Ammon's horn (tissue), 1 donor: ENCODE data around the gene PRR3.

Experiments used
- DNase-seq: peaks from one replicate; pipeline ENCODE4 v3.0.0-alpha.2; 2016; ENCODE audit warnings: low spot score

Gene PRR3

GRCh38 chr6:30537931-30538330 is 19.2 kb upstream of the PRR3 start:
- DNase-seq: no peak

- DNase-seq: peak; percentile 94
Measured at GRCh38 chr6:30541515-30542403, 15.3 kb upstream of the PRR3 start.

- DNase-seq: no peak
Measured at GRCh38 chr6:30542404-30542725, 14.7 kb upstream of the PRR3 start.

- no peak for DNase-seq
Measured at GRCh38 chr6:30542915-30543314, 14.2 kb upstream of the PRR3 start.

- DNase-seq: no peak
Measured at GRCh38 chr6:30543821-30544220, 13.3 kb upstream of the PRR3 start.

GRCh38 chr6:30544666-30545272 is 12.3 kb upstream of the PRR3 start:
- DNase-seq: peak; percentile 64

GRCh38 chr6:30547454-30547853 is 9.6 kb upstream of the PRR3 start:
- no peak for DNase-seq

GRCh38 chr6:30548375-30548774 is 8.7 kb upstream of the PRR3 start:
- no peak for DNase-seq

GRCh38 chr6:30554404-30554803 is 2.7 kb upstream of the PRR3 start:
- DNase-seq: no peak

GRCh38 chr6:30554962-30555815 is 1.9 kb upstream of the PRR3 start:
- DNase-seq: peak; percentile 57

GRCh38 chr6:30555816-30556065 is 1.4 kb upstream of the PRR3 start:
- no peak for DNase-seq

GRCh38 chr6:30556066-30556905 is 809 bp upstream of the PRR3 start, which contains the start of gene GNL1:
Gene GNL1 (minus strand): TSS chr6:30556489. CDS start chr6:30556203, 286 bp downstream.
- DNase-seq: peak; percentile 91

GRCh38 chr6:30557683-30557981 is 537 bp downstream of the PRR3 start:
- no peak for DNase-seq

- no peak for DNase-seq
Measured at GRCh38 chr6:30560930-30561329, 3.8 kb downstream of the PRR3 start.

- no peak for DNase-seq
Measured at GRCh38 chr6:30562470-30563425, 5.7 kb downstream of the PRR3 start.

- no peak for DNase-seq
Measured at GRCh38 chr6:30564114-30564513, 7.0 kb downstream of the PRR3 start.

- DNase-seq: no peak
Measured at GRCh38 chr6:30565772-30566171, 8.7 kb downstream of the PRR3 start.

- DNase-seq: no peak
Measured at GRCh38 chr6:30568245-30568644, 11.2 kb downstream of the PRR3 start.

GRCh38 chr6:30570263-30570662 is 13.2 kb downstream of the PRR3 start:
- no peak for DNase-seq

GRCh38 chr6:30570740-30571074 is 13.6 kb downstream of the PRR3 start:
- DNase-seq: no peak

- peak; percentile 98 for DNase-seq
Measured at GRCh38 chr6:30571075-30571761, 14.1 kb downstream of the PRR3 start, which contains the start of gene ABCF1. Gene ABCF1 (plus strand): TSS chr6:30571442. CDS start chr6:30571488, 46 bp downstream.
